ENCODE data around the gene MS4A14.

DNA sequence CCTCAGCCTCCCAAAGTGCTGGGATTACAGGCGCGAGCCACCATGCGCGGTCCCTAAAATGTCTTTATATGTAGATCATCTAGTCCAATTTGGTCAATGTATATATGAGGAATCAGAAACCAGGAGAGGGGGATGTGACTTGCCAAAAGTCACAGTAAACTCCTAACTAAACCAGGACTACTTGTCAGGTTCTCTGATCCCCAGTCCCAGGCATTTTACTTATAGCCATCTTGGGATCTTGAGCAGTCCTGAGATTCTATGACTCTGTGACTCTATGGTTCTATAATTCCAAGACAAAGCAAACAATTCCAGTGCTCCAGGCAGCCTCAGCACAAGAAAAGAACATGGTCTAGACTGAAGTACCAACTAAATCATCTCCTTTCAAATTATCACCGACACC lies 33.0 kb downstream of the MS4A14 start, which contains the start of gene MS4A5:
- TF ChIP-seq, protein P1, sequence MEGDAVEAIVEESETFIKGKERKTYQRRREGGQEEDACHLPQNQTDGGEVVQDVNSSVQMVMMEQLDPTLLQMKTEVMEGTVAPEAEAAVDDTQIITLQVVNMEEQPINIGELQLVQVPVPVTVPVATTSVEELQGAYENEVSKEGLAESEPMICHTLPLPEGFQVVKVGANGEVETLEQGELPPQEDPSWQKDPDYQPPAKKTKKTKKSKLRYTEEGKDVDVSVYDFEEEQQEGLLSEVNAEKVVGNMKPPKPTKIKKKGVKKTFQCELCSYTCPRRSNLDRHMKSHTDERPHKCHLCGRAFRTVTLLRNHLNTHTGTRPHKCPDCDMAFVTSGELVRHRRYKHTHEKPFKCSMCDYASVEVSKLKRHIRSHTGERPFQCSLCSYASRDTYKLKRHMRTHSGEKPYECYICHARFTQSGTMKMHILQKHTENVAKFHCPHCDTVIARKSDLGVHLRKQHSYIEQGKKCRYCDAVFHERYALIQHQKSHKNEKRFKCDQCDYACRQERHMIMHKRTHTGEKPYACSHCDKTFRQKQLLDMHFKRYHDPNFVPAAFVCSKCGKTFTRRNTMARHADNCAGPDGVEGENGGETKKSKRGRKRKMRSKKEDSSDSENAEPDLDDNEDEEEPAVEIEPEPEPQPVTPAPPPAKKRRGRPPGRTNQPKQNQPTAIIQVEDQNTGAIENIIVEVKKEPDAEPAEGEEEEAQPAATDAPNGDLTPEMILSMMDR (conservative IDR thresholded peaks at IDR 0.05; ENCODE audit: low read depth in 2 of 2) = no peak
- TF ChIP-seq JUNB (IDR thresholded peaks at IDR 0.05; ENCODE audit: unreplicated experiment) (no peak), EZH2 (IDR thresholded peaks at IDR 0.05; ENCODE audit: low read depth, unreplicated experiment) (no peak)
- TF ChIP-seq, protein P2, sequence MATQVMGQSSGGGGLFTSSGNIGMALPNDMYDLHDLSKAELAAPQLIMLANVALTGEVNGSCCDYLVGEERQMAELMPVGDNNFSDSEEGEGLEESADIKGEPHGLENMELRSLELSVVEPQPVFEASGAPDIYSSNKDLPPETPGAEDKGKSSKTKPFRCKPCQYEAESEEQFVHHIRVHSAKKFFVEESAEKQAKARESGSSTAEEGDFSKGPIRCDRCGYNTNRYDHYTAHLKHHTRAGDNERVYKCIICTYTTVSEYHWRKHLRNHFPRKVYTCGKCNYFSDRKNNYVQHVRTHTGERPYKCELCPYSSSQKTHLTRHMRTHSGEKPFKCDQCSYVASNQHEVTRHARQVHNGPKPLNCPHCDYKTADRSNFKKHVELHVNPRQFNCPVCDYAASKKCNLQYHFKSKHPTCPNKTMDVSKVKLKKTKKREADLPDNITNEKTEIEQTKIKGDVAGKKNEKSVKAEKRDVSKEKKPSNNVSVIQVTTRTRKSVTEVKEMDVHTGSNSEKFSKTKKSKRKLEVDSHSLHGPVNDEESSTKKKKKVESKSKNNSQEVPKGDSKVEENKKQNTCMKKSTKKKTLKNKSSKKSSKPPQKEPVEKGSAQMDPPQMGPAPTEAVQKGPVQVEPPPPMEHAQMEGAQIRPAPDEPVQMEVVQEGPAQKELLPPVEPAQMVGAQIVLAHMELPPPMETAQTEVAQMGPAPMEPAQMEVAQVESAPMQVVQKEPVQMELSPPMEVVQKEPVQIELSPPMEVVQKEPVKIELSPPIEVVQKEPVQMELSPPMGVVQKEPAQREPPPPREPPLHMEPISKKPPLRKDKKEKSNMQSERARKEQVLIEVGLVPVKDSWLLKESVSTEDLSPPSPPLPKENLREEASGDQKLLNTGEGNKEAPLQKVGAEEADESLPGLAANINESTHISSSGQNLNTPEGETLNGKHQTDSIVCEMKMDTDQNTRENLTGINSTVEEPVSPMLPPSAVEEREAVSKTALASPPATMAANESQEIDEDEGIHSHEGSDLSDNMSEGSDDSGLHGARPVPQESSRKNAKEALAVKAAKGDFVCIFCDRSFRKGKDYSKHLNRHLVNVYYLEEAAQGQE (IDR thresholded peaks at IDR 0.05; ENCODE audit: unreplicated experiment) = no peak
